HL-60 (cell line): Measurements from ENCODE around the gene UST.

Experiments used
- DNase-seq, 2 experiments: peaks; one replicate each; pipeline ENCODE4 v3.0.0-alpha.2; 2010 to 2020; ENCODE audit warnings: low read depth in 1 of 2, low spot score in 1 of 2
- H3K27ac ChIP-seq: fragments of 250-450 bp; sonication (Bioruptor Pico); replicated peaks from 2 replicates; pipeline ENCODE4 v1.5.1; 2020; ENCODE audit warnings: mild to moderate bottlenecking, moderate library complexity
- H3K27me3 ChIP-seq: fragments of 250-450 bp; sonication (Bioruptor Pico); 2 replicates; pipeline ENCODE4 v1.5.1; 2021; ENCODE audit warnings: mild to moderate bottlenecking, moderate library complexity; ENCODE audit not compliant: insufficient read depth, poor library complexity, severe bottlenecking
- H3K4me3 ChIP-seq: replicated peaks from 2 replicates; pipeline ENCODE4 v1.5.1; 2011; ENCODE audit warnings: mild to moderate bottlenecking, control low read depth, low read length; ENCODE audit not compliant: insufficient read depth
- GABPA ChIP-seq: IDR thresholded peaks from 2 replicates; pipeline ENCODE4 v1.6.1; 2012; ENCODE audit warnings: low read depth
- POLR2AphosphoS5 ChIP-seq: IDR thresholded peaks from 2 replicates; pipeline ENCODE4 v1.6.1; 2012; ENCODE audit warnings: low read depth
- SPI1 ChIP-seq: IDR thresholded peaks from 2 replicates; pipeline ENCODE4 v1.6.1; 2012; ENCODE audit warnings: low read depth, mild to moderate bottlenecking, borderline replicate concordance
- TF ChIP-seq, protein P1 (sequence below): IDR thresholded peaks from one replicate; pipeline ENCODE4 v1.5.1; 2011; ENCODE audit warnings: low read length, control low read depth, inconsistent platforms; ENCODE audit not compliant: insufficient read depth
- TF ChIP-seq, protein P2 (sequence below): IDR thresholded peaks from 2 replicates; pipeline ENCODE4 v1.6.1; 2012; ENCODE audit warnings: low read depth; ENCODE audit not compliant: insufficient replicate concordance

Gene UST

DNA sequence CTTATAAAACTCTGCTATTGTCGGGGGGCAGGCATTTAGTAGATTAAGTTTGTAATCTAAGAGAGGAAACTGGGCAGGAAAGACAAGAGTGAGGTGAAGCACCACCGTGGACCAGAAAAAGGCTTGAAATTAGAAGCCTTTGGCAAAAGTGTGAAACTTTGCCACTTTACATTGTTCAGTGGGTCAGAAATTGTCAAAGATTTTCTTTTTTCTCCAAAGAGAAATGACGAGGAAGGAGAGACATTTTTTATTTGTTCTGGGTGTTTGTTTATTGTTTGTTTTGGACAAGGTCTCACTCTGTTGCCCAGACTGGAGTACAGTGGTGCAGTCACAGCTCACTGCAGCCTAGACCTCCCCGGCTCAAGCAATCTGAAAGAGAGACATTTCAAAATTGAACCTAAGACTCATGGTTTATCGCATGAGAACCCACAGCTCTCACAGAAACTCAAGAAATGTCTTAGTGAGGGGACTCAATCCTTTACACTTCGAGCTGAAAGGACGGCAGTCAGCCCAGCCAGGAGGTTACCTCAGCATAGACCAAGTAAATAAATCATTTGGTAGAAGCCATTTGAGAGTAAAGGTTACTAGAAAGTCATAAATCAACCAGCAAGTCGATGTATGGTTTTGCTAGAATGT lies 307.8 kb downstream of the UST start:
- H3K4me3 ChIP-seq, result no peak overlapping the region
- TF ChIP-seq GABPA (no peak), POLR2AphosphoS5 (no peak), SPI1 (no peak)
- TF ChIP-seq, protein P1, sequence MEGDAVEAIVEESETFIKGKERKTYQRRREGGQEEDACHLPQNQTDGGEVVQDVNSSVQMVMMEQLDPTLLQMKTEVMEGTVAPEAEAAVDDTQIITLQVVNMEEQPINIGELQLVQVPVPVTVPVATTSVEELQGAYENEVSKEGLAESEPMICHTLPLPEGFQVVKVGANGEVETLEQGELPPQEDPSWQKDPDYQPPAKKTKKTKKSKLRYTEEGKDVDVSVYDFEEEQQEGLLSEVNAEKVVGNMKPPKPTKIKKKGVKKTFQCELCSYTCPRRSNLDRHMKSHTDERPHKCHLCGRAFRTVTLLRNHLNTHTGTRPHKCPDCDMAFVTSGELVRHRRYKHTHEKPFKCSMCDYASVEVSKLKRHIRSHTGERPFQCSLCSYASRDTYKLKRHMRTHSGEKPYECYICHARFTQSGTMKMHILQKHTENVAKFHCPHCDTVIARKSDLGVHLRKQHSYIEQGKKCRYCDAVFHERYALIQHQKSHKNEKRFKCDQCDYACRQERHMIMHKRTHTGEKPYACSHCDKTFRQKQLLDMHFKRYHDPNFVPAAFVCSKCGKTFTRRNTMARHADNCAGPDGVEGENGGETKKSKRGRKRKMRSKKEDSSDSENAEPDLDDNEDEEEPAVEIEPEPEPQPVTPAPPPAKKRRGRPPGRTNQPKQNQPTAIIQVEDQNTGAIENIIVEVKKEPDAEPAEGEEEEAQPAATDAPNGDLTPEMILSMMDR, result no peak
- TF ChIP-seq, protein P2, sequence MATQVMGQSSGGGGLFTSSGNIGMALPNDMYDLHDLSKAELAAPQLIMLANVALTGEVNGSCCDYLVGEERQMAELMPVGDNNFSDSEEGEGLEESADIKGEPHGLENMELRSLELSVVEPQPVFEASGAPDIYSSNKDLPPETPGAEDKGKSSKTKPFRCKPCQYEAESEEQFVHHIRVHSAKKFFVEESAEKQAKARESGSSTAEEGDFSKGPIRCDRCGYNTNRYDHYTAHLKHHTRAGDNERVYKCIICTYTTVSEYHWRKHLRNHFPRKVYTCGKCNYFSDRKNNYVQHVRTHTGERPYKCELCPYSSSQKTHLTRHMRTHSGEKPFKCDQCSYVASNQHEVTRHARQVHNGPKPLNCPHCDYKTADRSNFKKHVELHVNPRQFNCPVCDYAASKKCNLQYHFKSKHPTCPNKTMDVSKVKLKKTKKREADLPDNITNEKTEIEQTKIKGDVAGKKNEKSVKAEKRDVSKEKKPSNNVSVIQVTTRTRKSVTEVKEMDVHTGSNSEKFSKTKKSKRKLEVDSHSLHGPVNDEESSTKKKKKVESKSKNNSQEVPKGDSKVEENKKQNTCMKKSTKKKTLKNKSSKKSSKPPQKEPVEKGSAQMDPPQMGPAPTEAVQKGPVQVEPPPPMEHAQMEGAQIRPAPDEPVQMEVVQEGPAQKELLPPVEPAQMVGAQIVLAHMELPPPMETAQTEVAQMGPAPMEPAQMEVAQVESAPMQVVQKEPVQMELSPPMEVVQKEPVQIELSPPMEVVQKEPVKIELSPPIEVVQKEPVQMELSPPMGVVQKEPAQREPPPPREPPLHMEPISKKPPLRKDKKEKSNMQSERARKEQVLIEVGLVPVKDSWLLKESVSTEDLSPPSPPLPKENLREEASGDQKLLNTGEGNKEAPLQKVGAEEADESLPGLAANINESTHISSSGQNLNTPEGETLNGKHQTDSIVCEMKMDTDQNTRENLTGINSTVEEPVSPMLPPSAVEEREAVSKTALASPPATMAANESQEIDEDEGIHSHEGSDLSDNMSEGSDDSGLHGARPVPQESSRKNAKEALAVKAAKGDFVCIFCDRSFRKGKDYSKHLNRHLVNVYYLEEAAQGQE, result no peak
- DNase-seq, result no peak
- H3K27ac ChIP-seq, result no peak overlapping the region
- H3K27me3 ChIP-seq, result no peaks in the 10 kb centered on the region

DNA sequence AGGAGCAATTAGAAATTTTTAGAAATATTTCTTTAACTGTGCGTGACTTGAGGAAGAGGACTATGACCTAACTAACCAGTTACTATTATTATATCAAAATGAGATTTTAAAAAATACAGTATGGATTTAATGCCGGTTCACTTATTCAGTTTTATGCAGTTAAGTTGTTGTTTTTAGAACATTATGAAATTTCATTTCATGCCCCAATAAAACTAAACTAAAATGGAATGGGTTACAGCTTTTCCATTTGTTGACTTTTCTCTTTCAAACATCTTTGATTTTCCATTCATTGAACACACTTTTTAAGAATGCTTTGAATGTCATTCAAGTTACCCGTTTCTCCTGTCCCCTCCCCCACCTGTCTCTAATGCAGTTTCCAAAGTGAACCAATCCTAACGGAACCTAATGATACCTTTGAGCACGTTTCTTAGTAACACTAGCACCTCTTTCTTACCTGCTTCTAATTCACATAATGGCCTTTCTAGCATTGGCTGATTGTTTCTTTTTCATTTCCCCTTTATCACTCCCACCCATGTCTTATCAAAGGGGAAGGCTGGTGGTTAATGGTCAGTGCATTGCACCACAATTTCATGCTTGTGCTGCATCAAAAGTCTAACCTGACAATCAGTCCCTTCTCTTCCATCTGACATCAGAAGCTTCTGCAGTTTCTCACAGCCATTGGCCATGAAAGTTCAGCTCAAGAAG lies 308.5 kb downstream of the UST start:
- Histone ChIP-seq H3K4me3 (no peak overlapping the region), H3K27ac (no peak overlapping the region), H3K27me3 (no peaks in the 10 kb centered on the region)
- TF ChIP-seq POLR2AphosphoS5, result no peak
- no peak for DNase-seq

DNA sequence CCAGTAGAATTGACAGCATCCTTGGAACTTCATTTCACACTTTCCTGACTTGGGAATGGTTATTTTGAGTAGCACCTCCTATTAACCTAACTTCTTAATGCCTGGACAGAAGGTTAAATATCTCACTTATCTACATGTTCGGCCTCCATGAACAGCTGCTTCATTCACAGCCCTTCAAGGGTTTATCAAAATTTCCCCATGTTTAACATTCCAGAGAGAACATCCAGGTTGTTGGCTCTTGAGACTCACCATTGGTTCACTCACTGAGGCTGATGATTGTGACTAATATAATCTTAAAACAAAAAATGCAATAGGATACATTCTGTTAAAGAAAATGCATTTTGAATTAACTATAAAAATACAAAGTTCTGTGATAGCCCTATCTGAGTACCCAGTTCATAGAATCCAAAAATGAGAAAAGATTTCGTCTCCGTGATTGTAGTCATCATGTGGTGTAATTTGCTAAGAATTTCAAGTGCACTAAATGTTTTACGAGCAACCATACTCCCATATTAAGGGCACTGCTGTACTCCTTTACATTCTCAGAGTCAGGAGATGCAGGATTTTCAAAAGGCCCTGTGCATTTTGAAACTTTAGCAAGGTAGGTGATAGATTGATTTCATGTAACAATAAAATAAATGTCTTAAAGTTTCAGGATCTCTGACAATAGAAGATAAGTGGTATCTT lies 310.1 kb downstream of the UST start:
- Histone ChIP-seq H3K27ac (no peak overlapping the region), H3K27me3 (no peaks in the 10 kb centered on the region), H3K4me3 (no peak overlapping the region)
- no peak for DNase-seq
- no peak for TF ChIP-seq SPI1
- TF ChIP-seq GABPA, result no peak
- TF ChIP-seq, protein P2, result no peak
- TF ChIP-seq POLR2AphosphoS5, result no peak
- TF ChIP-seq, protein P1, result no peak

DNA sequence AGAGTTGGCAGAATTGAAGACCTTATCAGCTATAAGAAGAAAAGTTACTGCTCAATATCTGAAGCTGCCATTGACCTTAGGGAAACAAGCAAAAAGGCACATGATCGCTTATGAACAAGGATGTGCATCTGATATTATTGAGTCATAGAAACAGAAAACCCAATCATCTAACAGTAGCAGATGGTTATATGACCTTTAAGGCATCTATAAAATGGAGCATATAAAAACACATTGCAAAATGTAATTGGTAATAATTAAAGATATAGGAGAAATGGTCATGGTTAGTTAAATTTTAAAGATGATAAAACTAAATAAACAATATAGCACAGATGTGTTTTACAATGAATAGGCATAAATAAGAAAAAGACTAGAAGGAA lies 310.6 kb downstream of the UST start:
- TF ChIP-seq, protein P1, result no peak
- TF ChIP-seq POLR2AphosphoS5 (no peak), SPI1 (no peak), GABPA (no peak)
- Histone ChIP-seq H3K4me3 (no peak overlapping the region), H3K27me3 (no peaks in the 10 kb centered on the region), H3K27ac (no peak overlapping the region)
- DNase-seq, result no peak
